Measurements from ENCODE around the gene SPOCK2.

SPOCK2 gene

DNA sequence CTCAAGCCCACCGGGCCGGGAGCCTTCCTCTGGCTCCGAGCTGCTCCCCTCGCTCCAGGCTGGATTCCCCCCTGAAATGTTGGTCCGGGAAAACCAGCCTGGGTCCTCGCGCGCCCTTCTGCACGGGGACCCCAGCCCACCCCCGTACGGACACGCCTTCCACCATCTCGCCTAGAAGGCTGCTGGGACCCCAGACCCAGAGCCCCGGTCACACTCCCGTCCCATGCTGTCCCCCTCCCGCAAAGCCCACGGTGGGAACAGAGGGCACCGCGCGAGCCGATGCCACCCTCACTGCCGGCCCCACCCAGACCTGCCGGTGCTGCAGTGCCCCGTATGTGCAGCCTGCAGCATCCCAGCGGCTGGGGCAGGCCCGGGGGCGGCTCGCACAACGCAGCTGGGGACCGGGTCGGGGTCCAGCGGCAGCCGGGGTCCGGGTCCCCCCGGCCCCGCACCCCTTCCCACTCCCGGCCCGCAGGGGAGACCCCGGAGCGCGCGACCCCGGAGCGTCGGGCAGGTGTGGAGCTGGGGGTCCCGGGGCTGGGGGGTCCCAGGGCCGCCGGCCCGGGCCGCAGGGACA is 871 bp downstream of the SPOCK2 start:
- DNase-seq (ENCODE audit: low spot score), result no peak

DNA sequence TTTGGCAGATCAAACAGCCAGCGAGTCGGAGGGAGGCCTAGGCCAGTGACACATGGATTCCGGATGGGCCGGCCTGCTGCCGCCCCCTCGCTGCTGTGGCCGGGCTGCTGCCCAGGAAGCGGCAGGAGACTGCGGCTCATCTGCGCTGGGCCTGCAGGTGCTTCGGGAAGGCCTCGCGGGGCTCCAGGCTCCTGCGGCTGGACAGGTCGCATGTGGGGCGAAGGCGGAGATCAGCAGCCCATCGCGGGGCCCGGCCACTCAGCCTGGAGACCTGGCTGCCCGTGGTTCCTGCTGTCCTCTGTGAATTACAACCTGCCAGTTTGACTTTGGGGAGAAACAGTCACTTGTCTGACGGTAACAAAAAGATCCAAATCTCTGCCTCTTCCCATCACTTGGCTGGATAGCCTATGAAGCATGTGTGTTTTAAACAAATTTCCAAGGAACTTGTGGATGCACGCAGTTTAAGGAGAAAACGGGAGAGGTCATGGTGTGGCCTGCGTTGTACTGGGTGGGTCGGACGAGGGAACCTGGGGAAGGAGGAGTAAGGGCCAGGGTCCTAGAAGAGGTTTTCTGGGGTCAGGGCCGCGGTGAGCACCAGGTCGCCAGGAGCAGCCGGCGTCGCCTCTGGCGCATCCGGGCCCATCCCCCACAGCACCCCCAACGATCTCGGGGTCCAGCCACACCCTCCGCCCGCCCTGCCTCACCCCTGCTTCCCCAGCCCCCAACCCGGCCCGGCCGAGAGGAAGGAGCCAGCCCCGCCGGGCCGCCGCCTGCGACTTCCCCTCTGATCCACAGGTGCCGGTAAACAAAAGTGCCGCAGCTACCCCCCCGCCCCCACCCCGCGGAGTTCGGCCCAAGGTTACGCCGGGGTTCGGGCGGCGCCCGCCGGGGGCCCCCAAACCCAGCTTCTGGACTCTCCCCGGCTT is 1.6 kb downstream of the SPOCK2 start:
- DNase-seq (ENCODE audit: low spot score), result peak; percentile 50

DNA sequence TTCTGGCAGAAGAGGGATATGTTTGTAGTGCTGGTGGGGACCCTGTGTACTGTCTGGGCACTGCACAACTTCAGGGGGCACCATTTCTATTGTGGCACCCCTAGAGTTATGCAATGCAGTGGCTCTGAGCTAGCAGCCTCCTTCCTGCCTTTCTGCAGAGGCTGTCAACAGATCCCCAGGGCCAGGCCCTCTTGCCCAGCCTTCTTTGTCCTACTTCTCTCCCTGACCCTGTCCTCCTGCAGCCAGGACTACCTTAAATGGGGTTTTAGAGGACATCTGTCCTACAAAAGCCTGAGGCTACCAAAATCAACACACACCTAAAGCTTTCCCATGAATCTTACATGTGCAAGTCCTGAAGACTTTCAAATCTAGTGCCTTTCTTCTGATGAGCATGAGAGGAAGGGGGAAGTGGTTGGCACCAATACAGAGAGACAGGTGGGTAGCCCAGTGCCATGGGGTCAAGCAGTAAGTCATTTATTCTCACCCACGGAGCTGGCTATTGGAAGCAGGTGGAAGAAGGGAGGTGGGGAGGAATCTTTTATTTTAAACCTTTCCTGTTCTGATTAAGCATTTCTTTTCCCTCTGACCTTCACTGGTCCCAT is 2.4 kb downstream of the SPOCK2 start:
- DNase-seq (ENCODE audit: low spot score), result no peak

DNA sequence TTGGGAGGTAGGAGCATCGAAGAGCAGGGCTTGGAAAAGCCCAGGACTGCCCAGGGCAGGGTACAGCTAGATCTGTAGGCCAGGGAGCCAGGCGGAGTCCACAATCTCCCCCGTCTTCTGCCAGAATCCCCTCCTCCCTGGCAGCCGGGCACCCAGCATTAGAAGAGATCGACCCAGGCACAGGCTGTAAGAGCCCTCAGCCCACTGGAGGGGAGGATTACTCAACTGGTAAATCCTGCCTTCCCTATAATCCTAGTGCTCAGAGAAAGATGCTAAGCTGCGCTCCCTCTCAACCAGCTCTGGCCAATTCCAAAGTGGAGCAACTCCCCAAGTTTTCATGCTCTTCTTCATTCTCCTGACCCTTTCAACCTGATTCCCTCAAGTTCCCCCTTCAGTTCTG is 3.2 kb downstream of the SPOCK2 start:
- no peak for DNase-seq (ENCODE audit: low spot score)

DNA sequence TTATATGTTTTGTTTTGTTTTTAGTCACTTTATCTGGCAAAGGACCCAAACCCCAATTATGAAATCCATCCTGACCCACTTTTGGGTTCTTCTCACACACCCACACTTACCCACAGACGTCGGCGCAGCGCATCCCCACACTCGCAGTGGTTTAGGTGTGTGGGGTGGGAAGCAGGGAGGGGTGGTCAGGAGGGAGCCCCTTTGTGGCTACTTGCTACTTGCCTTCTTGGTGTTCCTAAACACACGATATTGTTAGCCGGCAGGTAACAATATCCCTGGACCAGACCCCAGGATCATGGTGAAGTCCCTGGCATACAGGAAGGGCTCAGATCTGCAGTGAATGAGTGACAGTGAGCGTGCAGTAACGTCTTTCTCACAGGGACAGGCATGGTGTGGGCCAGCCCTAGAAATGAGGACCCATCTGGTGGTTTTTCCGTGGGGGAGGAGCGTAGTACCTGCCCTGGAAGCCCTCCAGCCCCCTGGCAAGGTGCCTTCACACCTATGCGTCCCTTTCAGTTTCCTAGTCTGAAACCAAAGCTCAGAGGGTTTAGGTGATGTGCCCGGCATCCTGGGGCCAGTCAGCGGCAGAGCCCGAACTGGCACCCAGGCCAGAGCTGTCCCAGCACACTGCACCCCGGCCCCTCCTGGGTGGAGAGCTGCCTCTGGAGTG is 4.4 kb downstream of the SPOCK2 start:
- peak; percentile 66 for DNase-seq (ENCODE audit: low spot score)

DNA sequence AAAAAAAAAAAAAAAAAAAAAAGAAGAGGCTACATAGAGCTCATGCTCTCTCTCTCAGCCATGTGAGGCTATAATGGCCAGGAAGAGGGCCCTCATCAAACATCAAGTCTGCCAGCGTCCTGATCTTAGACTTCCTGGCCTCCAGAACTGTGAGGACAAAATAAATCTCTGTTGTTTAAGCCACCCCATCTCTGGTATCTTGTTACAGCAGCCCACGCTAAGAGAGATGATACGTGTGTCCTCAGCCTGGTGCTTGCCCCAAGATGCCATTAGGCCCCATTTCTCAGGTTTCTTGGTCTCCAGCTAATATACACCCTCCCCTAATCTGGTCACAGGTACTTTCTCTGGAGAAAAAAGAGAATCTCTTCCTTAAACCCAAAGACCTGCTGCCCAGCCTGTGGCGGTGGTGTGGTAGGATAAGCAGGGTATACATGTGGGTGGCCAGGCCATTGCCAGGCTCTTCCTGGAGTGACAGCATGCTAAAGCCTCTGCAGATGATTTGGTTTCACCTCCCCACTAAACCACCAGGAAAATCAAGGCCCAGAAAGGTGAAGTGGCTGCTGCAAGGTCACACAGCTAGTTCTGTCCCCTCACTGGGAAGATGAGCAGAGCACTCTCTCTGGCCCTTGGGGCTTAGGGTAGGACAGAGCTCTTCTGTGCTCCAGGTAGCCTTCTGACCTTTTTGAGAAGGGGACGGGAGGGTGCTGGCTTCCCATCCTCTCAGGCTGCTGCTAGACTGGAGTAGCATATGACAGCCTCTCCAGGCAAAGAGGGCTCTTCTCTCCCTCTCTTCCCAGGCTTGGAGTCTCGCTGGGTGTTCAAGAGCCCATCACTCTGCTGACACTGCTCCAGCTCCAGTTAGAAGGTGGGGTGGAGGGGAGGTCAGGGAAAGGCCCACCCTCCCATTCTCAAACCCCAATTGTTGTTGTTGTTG is 5.2 kb downstream of the SPOCK2 start:
- DNase-seq (ENCODE audit: low spot score), result no peak

DNA sequence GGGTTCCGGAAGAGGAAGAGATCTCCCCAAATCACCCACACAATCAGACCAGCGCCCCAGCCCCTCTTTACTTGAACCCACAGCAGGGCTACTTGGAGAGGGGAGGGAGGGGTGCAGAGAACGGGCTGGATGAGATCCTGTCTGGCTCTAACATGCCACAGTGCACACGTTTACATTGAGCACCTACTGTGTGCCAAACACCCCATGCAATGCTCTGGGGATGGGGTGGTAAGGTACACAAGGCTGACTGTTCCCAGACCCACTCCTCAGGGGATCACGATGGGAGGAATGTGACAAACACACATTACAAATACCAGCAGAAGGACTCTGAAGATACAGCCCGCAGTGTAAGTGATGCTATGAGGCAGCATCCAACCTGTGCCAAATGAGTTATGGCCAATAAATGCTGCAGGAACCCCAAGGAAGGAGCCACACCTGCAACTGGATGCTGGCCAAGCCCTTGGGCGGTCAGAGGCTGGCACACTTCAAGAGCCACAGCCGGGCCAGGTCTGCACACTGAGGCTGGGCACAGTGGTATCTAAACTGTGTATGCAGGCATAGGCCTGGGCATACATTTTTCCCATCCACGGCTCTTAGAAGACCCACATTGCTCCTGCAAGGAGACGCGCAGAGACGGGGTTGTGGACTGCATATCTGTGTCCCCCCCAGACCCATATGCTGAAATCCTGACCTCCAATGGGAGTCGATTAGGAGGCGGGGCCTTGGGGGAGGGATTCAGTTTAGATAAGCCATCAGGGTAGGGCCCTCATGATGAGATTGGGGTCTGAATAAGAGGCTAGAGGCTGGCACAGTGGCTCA is 6.4 kb downstream of the SPOCK2 start:
- no peak for DNase-seq (ENCODE audit: low spot score)

DNA sequence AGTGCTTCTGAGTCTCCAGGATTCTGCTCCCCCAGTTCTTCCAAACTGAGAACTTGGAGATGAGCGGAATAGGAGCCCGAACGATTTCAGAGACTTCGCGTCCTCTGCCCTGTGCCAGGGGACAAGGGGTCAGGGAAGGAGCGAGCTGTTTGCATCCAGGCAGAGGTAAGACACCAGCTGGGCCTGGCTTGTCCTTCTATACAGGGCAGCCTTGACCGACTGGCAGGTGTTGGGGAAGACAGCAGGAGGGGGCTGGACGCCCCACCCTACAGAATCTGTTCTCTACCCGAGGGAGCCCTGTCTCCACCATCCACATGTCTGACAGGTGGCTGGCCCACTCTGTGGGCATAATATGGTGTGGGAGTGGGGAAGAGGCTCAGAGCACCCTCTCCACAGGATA is 7.1 kb downstream of the SPOCK2 start:
- DNase-seq (ENCODE audit: low spot score), result no peak

DNA sequence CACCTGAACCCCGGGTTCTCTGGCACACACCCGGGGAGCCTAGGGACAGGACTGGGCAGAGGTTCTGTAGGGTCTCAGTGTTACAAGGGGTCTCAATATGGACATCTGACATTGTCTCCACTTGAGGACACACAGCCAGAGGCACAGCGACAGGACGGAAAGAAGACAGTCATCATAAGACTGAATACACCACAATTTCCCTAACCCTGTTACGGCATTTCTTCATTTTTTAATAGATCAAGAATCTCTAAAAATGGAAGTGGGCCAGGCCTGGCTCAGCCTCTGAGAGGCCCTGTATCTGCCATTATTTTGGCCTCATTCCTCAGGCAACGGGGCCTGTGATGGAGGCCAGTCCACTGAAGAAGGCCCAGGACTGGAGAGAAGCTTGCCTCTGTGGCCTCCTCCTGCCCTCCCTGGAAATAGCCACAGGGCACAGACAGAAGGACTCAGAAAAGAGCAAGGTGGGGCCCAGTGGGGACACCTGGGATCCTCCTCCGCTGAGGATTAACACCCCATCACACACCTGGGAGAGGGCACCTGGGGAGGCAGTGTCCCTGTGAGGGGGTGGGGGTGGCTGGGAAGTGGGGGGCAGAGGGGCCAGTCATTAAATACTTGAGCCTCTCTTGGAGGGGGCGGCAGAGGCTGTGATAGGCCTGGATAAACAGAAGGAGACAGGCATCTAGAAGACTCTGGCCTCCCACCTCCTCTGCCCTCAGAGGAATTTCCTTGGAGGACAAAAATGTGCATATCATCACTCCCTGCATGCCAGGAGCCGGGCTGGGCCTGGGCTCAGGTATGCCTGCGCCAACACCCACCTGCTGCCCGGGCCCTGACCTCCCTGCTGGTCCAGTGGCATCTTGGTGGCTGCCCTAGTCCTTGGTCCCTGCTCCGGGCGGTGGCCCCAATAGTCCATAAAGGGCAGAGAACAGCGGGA is 8.0 kb downstream of the SPOCK2 start:
- no peak for DNase-seq (ENCODE audit: low spot score)

DNA sequence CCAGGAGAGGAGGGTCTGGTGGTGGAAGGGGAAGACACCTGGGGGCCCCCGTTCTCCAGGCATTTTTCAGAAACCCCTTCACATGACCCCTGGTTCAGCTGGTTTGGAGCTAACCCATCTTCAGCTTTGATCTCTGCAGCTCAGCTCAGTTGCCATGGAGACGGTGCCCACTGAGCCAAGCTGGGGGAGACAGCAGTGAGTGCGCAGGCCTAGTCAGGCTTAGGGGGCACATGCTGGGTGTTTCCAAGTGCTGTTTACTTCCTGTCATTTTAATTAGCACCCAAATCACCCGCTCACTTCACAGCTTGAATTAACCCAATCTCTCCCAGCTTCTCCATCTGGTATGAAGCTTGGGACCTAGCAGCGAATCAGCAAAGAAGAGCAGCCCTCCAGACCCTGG is 9.0 kb downstream of the SPOCK2 start:
- DNase-seq (ENCODE audit: low spot score), result no peak

DNA sequence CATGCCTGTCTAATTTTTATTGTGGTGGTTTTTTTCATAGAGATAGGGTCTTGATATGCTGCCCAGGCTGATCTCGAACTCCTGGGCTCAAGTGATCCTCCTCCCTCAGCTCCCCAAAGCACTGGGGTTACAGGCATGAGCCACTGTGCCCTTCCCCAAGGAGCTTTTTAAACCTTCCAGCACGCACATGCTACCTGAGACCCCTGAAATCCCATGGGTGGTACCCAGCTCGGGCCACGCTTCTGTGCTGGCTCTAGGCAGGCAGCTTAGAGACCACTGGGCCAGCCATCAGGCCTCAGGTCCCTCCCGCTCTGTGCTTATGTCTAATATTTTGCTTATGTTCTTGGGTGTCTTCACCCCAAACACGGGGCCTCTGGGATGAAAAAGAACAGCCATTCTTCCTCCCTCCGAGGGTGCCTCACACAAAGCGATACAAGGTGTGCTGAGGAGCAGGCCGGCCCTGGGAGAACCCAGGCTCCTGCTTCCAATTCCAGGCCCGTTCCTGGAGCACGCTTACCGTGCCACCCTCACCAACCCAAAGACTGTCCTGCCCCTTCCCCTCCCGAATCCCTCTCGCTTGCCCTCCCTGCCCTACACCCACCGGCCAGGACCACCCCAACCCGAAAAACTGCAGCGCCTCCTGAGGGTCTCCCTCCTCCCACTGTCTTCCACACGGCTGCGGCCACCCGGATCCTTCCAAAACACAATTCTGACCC is 10.9 kb downstream of the SPOCK2 start:
- DNase-seq (ENCODE audit: low spot score), result no peak

DNA sequence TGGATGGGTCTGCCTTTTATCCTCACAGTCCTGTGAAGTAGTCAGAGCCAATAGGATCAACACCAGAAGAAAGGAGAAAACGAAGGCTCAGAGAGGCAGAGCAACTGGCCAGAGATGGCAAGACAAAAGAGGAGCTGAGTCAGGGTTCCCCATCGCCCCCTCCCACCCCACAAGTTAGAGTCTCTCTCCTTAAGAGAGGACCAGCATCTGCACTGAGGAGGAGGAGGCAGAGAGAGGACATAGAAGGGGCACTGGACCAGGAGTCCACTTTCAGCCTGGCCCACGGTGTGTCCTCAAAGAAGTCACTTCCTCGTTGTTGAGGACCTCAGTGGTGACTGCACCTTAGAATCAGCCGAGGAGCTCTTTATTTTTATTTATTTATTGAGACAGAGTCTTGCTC is 11.6 kb downstream of the SPOCK2 start:
- DNase-seq (ENCODE audit: low spot score), result no peak

DNA sequence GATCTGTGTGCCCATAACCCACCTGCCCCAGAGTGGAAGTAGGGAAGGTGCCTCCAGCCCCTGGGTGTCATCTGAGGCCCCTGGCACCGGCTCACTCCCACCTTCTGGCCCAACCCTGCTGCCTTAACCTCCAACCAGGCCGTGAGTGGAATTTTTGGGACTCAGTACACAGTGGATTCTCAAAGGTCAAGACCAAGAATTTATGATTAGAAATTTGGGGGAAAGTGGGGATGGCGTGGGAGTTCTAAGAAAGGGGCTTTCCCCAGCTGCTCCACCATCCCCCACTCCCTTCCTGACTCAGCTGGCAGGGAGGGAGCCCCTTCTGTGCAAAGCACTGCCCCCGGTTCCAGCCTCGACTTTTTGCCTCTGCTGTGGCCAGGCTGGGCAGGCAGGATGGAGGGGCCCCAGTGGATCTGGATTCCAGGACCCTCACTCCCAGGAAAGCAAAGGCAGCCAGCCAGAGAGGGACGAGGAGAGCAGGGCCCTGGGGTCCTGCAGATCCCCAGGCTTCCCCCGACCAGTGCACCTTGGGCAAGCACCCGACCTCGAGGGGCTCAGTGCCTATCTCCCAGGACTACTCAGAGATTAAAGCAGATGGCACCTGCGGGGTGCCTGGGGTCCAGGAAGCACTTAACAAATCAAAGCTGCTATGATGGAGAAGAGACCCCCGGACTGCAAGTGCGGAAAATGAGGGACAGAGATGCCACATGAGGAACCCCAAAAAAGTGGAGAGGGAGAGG is 12.8 kb downstream of the SPOCK2 start:
- no peak for DNase-seq (ENCODE audit: low spot score)

DNA sequence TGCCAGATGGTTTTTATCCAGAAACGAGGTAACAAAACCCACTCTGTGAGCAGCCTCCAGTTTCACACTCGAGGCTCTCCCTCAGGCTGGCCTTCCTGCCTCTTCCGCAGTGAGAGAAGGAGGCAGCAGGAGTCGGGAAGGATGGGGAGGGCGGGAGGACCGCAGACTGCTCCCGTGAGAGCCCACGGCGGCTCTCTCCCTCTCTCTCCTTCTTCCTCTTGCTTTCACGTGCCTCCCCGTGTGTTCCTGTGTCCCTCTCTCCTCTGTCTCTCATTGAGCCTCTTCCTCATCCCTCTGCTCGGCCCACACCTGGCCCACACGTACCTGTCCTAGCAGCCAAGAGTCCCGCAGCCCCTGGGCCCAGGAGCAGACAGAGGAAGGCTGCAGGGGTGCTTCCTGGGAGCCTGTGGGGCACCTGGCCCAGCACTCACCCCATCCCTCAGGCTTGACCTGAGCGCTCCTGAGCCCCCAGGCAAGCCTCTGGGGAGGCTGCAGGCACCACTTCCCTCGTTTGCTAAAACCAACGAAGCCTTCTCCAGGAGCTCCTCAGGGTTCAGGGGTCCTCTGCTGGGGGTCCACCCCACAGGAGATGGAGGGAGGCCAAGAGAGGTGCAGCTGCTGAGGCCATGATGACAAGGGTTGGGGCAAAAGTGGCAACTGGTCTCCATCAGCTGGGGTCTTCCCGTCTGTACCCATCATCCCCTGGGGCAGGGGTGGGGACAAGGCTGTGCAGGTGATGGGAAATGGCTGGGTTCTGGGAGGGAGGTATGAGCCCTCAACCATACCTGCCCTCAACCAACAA is 13.6 kb downstream of the SPOCK2 start:
- DNase-seq (ENCODE audit: low spot score), result no peak

DNA sequence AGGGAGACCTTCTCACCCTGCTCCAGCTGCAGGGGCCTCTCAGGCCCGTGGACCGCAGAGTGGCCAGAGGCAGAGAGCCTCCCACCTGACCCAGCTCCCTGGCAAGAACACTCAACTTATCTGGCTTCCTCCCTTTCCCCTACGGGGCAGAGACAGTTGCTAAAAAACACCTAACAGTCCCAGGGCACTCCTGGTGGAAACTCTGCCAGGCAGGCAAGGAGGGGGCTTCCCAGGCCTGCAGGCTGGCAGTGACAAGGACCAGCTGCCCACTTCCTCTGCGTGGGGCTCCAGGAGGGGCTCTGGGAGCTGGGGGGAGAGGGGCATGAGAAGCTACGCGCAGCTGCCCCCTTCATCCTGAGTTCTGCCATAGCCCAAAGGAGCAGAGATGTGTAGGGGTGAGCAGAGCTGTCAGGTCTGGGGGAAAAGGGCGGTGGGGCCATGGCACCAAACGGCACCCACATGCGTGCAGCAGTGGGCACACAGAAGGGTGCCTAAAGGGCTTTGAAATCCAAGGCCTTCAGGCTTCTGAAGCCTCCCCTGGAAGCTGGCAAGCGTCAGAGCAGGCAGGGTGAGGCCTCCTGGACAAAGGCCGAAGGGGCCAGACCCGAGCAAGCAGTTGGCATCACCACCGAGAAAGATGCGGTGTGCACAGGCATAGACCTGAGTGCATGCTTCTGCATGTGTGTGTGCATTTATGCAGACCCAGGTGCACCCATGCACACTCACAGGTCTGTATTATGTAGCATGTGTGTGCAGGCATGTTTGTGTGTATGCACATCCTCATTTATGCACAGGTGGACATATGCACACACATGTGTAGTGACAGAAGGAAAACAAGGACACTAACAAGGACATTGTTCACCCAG is 14.4 kb downstream of the SPOCK2 start:
- no peak for DNase-seq (ENCODE audit: low spot score)

DNA sequence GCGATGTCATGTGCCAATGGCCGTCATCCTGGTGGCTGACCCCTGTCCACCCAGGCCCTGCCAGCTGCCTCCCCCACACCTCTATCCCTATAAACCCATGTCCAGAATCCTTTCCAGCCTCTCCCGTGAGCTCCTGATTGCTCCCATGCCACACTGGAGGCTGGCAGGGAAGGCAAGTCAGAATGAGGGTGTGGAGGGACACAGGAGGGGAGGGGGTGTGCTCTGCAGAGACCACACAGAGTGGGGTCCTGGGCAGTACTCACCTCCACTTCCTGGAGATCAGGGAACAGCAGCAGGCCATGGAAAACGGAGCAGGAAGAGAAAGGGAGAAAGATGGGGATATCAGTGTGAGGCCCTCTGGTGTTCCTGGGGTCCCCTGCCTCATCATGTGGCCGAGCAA is 15.7 kb downstream of the SPOCK2 start:
- DNase-seq (ENCODE audit: low spot score), result no peak
